Activated CD8-positive, alpha-beta memory T cell treated with anti-CD3 and anti-CD28 coated beads, Interleukin-2, amount 10 ng/mL, durations not matched to agents 7 days and 5 days (primary cell): ENCODE measurements around the gene ARID1B. TPM values are rescaled to one million over a fixed set of nuclear protein-coding genes. Genes with fewer than 3 reads are reported as not detected.

ENCODE experiments used
- ATAC-seq: fragments of 150-1000 bp; cut with Tn5 transposase; one replicate; pipeline ENCODE4 v1.10.0; 2021; ENCODE audit warnings: moderate library complexity
- CTCF ChIA-PET: fragments of 350-600 bp; sonication (Branson Sonifier 250); formaldehyde crosslinking; loops from one replicate; lab custom pipeline; 2021; ENCODE audit warnings: antibody characterized with exemption; lab: Charles Lee
- DNase-seq: peaks from one replicate; pipeline ENCODE4 v3.0.0-alpha.2; 2020
- H3K27ac Mint-ChIP-seq: one replicate; pipeline ENCODE4 v1.8.0; 2021; ENCODE audit warnings: mild to moderate bottlenecking, mixed read lengths
- H3K27me3 Mint-ChIP-seq: one replicate; pipeline ENCODE4 v1.8.0; 2021; ENCODE audit warnings: mixed read lengths
- H3K36me3 Mint-ChIP-seq: one replicate; pipeline ENCODE4 v1.8.0; 2021; ENCODE audit warnings: mild to moderate bottlenecking, mixed read lengths
- H3K4me1 Mint-ChIP-seq: one replicate; pipeline ENCODE4 v1.8.0; 2021; ENCODE audit warnings: mixed read lengths
- H3K4me3 Mint-ChIP-seq: one replicate; pipeline ENCODE4 v1.8.0; 2021; ENCODE audit warnings: mild to moderate bottlenecking, moderate library complexity, mixed read lengths
- H3K9me3 Mint-ChIP-seq: one replicate; pipeline ENCODE4 v1.8.0; 2022; ENCODE audit warnings: low read depth, mixed read lengths
- total RNA-seq, 2 experiments: library from RNA; stranded (reverse); gene quantifications; one replicate each; pipeline ENCODE4 v1.2.3, GENCODE V29; 2021

Gene ARID1B
- total RNA-seq, 2 experiments from 2014 or later, result 59.5 to 81.5 TPM

- ATAC-seq, result no peak
- peak overlapping the region; percentile 0 for H3K4me3 Mint-ChIP-seq
- H3K27ac Mint-ChIP-seq, result peak overlapping the region; percentile 58
- H3K36me3 Mint-ChIP-seq, result peaks cover 2% of the 10 kb centered on the region
- no peak for DNase-seq
- H3K4me1 Mint-ChIP-seq, result peaks cover 34% of the 10 kb centered on the region
- H3K27me3 Mint-ChIP-seq, result peaks cover 2% of the 10 kb centered on the region
- no peaks in the 10 kb centered on the region for H3K9me3 Mint-ChIP-seq
- CTCF ChIA-PET, result interaction anchor here (1.3 to 1.8 kb wide), 3 partner anchors 11 to 52 kb away, joined by 3 to 10 read pairs (median 9); no protein-coding TSS in a partner anchor
Measured at GRCh38 chr6:157222201-157222981, 445.2 kb downstream of the ARID1B start.

- no peaks in the 10 kb centered on the region for H3K9me3 Mint-ChIP-seq
- peak overlapping the region; percentile 0 for H3K4me3 Mint-ChIP-seq
- CTCF ChIA-PET, result interaction anchor here (1.3 to 1.8 kb wide), 3 partner anchors 11 to 52 kb away, joined by 3 to 10 read pairs (median 9); no protein-coding TSS in a partner anchor
- H3K27ac Mint-ChIP-seq, result peak overlapping the region; percentile 58
- peak; percentile 63 for ATAC-seq
- H3K27me3 Mint-ChIP-seq, result peaks cover 2% of the 10 kb centered on the region
- peaks cover 41% of the 10 kb centered on the region for H3K4me1 Mint-ChIP-seq
- peak; percentile 77 for DNase-seq
- H3K36me3 Mint-ChIP-seq, result peaks cover 2% of the 10 kb centered on the region
Measured at GRCh38 chr6:157223021-157223430, 445.8 kb downstream of the ARID1B start.

- Mint-ChIP-seq H3K36me3 (peaks cover 2% of the 10 kb centered on the region), H3K4me3 (no peak overlapping the region), H3K9me3 (no peaks in the 10 kb centered on the region), H3K4me1 (peaks cover 41% of the 10 kb centered on the region), H3K27ac (peak overlapping the region; percentile 20), H3K27me3 (peaks cover 2% of the 10 kb centered on the region)
- DNase-seq (no peak), ATAC-seq (no peak)
- CTCF ChIA-PET, result interaction anchor here (1.3 to 1.8 kb wide), 3 partner anchors 12 to 51 kb away, joined by 3 to 10 read pairs (median 9); no protein-coding TSS in a partner anchor
Measured at GRCh38 chr6:157223511-157223910, 446.3 kb downstream of the ARID1B start.

- H3K36me3 Mint-ChIP-seq, result peaks cover 2% of the 10 kb centered on the region
- ATAC-seq (no peak), DNase-seq (no peak)
- H3K27ac Mint-ChIP-seq, result no peak overlapping the region
- CTCF ChIA-PET, result interaction anchor here (1.8 kb wide), 2 partner anchors 12 to 50 kb away, joined by 9 to 10 read pairs; no protein-coding TSS in a partner anchor
- peaks cover 2% of the 10 kb centered on the region for H3K27me3 Mint-ChIP-seq
- H3K4me1 Mint-ChIP-seq, result peaks cover 48% of the 10 kb centered on the region
- no peaks in the 10 kb centered on the region for H3K9me3 Mint-ChIP-seq
- H3K4me3 Mint-ChIP-seq, result no peak overlapping the region
Measured at GRCh38 chr6:157224178-157224950, 447.2 kb downstream of the ARID1B start.

GRCh38 chr6:157224951-157225574, 447.9 kb downstream of the ARID1B start:
- DNase-seq, result no peak
- H3K36me3 Mint-ChIP-seq, result peaks cover 2% of the 10 kb centered on the region
- peaks cover 2% of the 10 kb centered on the region for H3K27me3 Mint-ChIP-seq
- no peak overlapping the region for H3K27ac Mint-ChIP-seq
- no peaks in the 10 kb centered on the region for H3K9me3 Mint-ChIP-seq
- no peak overlapping the region for H3K4me3 Mint-ChIP-seq
- CTCF ChIA-PET, result interaction anchor here (2.0 kb wide), 1 partner anchor 11 kb away, joined by 8 read pairs; no protein-coding TSS in a partner anchor
- peaks cover 48% of the 10 kb centered on the region for H3K4me1 Mint-ChIP-seq
- ATAC-seq, result no peak

- Mint-ChIP-seq H3K4me1 (peaks cover 45% of the 10 kb centered on the region), H3K36me3 (peaks cover 2% of the 10 kb centered on the region), H3K4me3 (no peak overlapping the region), H3K27me3 (peaks cover 2% of the 10 kb centered on the region), H3K27ac (no peak overlapping the region), H3K9me3 (no peaks in the 10 kb centered on the region)
- no peak for DNase-seq
- ATAC-seq, result no peak
- CTCF ChIA-PET, result interaction anchor here (1.4 to 2.0 kb wide), 2 partner anchors 10 to 41 kb away, joined by 3 to 8 read pairs; no protein-coding TSS in a partner anchor
Measured at GRCh38 chr6:157225575-157225995, 448.4 kb downstream of the ARID1B start.

GRCh38 chr6:157226026-157226625, 448.9 kb downstream of the ARID1B start:
- ATAC-seq, result no peak
- H3K36me3 Mint-ChIP-seq, result peaks cover 2% of the 10 kb centered on the region
- H3K4me3 Mint-ChIP-seq, result no peak overlapping the region
- H3K4me1 Mint-ChIP-seq, result peaks cover 41% of the 10 kb centered on the region
- CTCF ChIA-PET, result interaction anchor here (1.4 to 2.0 kb wide), 2 partner anchors 10 to 42 kb away, joined by 3 to 8 read pairs; no protein-coding TSS in a partner anchor
- H3K9me3 Mint-ChIP-seq, result no peaks in the 10 kb centered on the region
- DNase-seq, result no peak
- no peak overlapping the region for H3K27ac Mint-ChIP-seq
- peaks cover 2% of the 10 kb centered on the region for H3K27me3 Mint-ChIP-seq

- no peak overlapping the region for H3K27ac Mint-ChIP-seq
- no peak overlapping the region for H3K4me3 Mint-ChIP-seq
- H3K4me1 Mint-ChIP-seq, result peaks cover 36% of the 10 kb centered on the region
- ATAC-seq (no peak), DNase-seq (no peak)
- CTCF ChIA-PET, result interaction anchor here (1.4 to 2.0 kb wide), 2 partner anchors 9 to 42 kb away, joined by 3 to 8 read pairs; no protein-coding TSS in a partner anchor
- H3K36me3 Mint-ChIP-seq, result peaks cover 2% of the 10 kb centered on the region
- no peaks in the 10 kb centered on the region for H3K9me3 Mint-ChIP-seq
- peaks cover 2% of the 10 kb centered on the region for H3K27me3 Mint-ChIP-seq
Measured at GRCh38 chr6:157226761-157227160, 449.6 kb downstream of the ARID1B start.

GRCh38 chr6:157227202-157228166, 450.3 kb downstream of the ARID1B start:
- Mint-ChIP-seq H3K27ac (peak overlapping the region; percentile 11), H3K36me3 (no peaks in the 10 kb centered on the region), H3K9me3 (no peaks in the 10 kb centered on the region), H3K27me3 (peaks cover 6% of the 10 kb centered on the region), H3K4me3 (no peak overlapping the region), H3K4me1 (peaks cover 30% of the 10 kb centered on the region)
- DNase-seq (peak; percentile 71), ATAC-seq (peak; percentile 59)
- CTCF ChIA-PET, result interaction anchor here (1.4 to 2.0 kb wide), 2 partner anchors 8 to 43 kb away, joined by 3 to 8 read pairs; no protein-coding TSS in a partner anchor

GRCh38 chr6:157228426-157229131, 451.4 kb downstream of the ARID1B start:
- Mint-ChIP-seq H3K27me3 (peaks cover 15% of the 10 kb centered on the region), H3K4me1 (peaks cover 20% of the 10 kb centered on the region), H3K9me3 (no peaks in the 10 kb centered on the region), H3K36me3 (no peaks in the 10 kb centered on the region), H3K4me3 (no peak overlapping the region), H3K27ac (no peak overlapping the region)
- no peak for DNase-seq
- CTCF ChIA-PET, result no interaction called here
- ATAC-seq, result peak; percentile 24

- H3K4me3 Mint-ChIP-seq, result no peak overlapping the region
- H3K36me3 Mint-ChIP-seq, result no peaks in the 10 kb centered on the region
- CTCF ChIA-PET, result no interaction called here
- ATAC-seq (no peak), DNase-seq (no peak)
- no peak overlapping the region for H3K27ac Mint-ChIP-seq
- H3K4me1 Mint-ChIP-seq, result peaks cover 18% of the 10 kb centered on the region
- no peaks in the 10 kb centered on the region for H3K9me3 Mint-ChIP-seq
- H3K27me3 Mint-ChIP-seq, result peaks cover 21% of the 10 kb centered on the region
Measured at GRCh38 chr6:157229132-157229618, 452.0 kb downstream of the ARID1B start.
